ENCODE data around the gene MATR3.

Gene MATR3

DNA sequence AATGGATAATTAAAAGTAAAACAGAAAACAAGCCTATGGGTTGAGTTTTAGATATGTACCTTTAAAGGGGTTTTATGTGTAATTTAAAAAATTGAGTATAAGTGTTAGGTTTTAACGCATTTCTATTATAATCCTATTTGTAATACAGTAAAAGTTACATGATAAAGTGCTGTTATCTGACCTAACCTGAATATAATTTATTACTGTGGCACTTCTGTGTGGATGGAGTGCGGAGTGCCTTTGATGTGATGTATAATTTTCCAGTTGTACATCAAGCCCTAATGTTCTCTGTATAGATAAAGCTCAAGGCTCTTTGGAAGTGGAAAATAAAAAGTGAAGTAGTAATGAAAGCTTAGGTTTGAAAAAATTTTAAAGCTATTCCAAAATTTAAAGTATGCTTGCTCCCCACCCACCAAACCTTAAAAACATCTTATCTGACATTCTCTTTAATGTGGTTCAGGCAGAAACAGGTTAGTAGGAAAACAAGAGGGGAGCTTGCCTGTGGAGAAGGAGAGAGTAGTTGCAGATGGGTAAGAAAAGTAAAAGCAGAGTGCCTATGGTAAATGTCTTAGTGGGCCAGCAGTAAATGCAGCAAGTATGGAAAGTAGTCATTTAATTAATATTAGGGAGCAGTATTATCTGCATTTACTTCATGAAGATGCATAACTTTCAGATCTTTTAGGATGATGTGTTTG, 4.0 kb downstream of the MATR3 start:
- Mint-ChIP-seq H3K4me1 (peaks cover 66% of the 10 kb centered on the region), H3K36me3 (ENCODE audit: low read depth) (peaks cover 18% of the 10 kb centered on the region), H3K4me3 (peak overlapping the region; percentile 1 to 78 (median 10)), H3K9me3 (no peaks in the 10 kb centered on the region), H3K27me3 (ENCODE audit: low read depth) (peaks cover 3% of the 10 kb centered on the region), H3K27ac (peak overlapping the region; percentile 5 to 60 (median 22))
- TF ChIP-seq, protein P1, sequence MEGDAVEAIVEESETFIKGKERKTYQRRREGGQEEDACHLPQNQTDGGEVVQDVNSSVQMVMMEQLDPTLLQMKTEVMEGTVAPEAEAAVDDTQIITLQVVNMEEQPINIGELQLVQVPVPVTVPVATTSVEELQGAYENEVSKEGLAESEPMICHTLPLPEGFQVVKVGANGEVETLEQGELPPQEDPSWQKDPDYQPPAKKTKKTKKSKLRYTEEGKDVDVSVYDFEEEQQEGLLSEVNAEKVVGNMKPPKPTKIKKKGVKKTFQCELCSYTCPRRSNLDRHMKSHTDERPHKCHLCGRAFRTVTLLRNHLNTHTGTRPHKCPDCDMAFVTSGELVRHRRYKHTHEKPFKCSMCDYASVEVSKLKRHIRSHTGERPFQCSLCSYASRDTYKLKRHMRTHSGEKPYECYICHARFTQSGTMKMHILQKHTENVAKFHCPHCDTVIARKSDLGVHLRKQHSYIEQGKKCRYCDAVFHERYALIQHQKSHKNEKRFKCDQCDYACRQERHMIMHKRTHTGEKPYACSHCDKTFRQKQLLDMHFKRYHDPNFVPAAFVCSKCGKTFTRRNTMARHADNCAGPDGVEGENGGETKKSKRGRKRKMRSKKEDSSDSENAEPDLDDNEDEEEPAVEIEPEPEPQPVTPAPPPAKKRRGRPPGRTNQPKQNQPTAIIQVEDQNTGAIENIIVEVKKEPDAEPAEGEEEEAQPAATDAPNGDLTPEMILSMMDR (IDR thresholded peaks at IDR 0.05; ENCODE audit: unreplicated experiment in 3 of 3), result no peak

DNA sequence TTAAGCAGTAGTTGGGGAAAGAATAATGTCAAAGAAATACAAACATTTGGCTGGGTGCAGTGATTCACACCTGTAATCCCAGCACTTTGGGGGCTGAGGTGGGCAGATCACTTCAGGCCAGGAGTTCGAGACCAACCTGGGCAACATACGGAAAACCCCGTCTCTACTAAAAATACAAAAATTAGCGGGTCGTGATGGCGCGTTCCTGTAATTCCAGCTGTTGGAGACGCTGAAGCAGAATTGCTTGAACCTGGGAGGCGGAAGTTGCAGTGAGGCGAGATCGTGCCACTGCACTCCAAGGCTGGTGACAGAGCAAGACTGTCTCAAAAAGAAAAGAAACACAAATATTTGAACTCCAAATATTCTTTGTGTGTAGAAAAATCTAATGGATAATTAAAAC, 4.7 kb downstream of the MATR3 start:
- H3K4me1 Mint-ChIP-seq, result peaks cover 66% of the 10 kb centered on the region
- H3K9me3 Mint-ChIP-seq, result no peaks in the 10 kb centered on the region
- no peak overlapping the region for H3K4me3 Mint-ChIP-seq
- TF ChIP-seq, protein P1 (IDR thresholded peaks at IDR 0.05; ENCODE audit: unreplicated experiment in 3 of 3), result no peak
- peaks cover 3% of the 10 kb centered on the region for H3K27me3 Mint-ChIP-seq (ENCODE audit: low read depth)
- peak overlapping the region; percentile 5 to 36 (median 17) for H3K27ac Mint-ChIP-seq
- peaks cover 18% of the 10 kb centered on the region for H3K36me3 Mint-ChIP-seq (ENCODE audit: low read depth)

DNA sequence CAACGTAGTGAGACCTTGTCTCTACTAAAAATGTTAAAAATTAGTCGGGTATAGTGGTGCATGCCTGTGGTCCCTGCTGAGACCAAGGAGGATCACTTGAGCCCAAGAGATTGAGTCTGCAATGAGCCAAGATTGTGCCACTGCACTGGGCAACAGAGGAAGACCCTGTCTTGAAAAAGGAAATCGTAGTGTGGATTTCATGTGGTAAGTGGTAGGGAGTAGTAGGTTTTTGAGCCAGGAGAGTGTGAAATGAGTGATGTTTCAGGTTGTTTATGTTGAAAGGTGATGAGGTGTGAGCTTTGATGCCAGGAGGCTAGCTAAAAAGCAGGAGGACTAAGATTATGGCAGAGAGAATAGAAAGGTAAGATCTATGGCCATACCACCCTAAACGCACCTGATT, 5.9 kb downstream of the MATR3 start:
- Mint-ChIP-seq H3K9me3 (no peaks in the 10 kb centered on the region), H3K27ac (peak overlapping the region in 2 of 3 experiments; percentile 17 to 23), H3K4me1 (peaks cover 71% of the 10 kb centered on the region), H3K27me3 (ENCODE audit: low read depth) (peaks cover under 1% of the 10 kb centered on the region), H3K4me3 (no peak overlapping the region), H3K36me3 (ENCODE audit: low read depth) (peaks cover 18% of the 10 kb centered on the region)
- TF ChIP-seq, protein P1 (IDR thresholded peaks at IDR 0.05; ENCODE audit: unreplicated experiment in 3 of 3), result no peak

DNA sequence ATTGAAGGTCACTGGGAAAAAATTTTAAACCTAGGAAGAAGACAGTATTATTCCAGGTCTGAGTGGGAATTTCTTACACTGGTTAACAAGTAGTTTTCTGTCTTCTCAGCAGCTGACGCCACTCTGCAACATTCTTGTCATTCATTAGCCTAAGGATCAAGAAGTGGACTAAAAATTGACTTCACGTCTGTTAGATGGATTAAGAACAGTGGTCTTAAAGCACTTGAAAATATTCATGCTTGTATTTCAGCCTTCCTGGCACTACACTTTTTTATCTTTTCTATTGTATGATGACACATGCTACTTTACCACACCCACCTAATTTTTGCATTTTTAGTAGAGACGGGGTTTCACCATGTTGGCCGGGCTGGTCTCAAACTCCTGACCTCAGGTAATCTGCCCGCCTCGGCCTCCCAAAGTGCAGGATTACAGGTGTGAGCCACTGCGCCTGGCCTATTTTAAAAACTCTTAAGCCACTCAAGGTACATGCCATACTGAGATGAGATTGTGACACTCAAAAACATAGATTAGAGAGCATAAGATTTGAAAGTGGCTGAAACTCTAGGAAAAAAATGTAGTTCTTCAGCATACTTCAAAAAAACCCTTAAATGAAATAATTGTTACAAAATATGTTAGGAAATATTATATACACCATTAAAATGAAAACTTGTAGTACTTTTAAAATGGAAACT, 8.4 kb downstream of the MATR3 start:
- H3K9me3 Mint-ChIP-seq, result no peaks in the 10 kb centered on the region
- peaks cover 77% of the 10 kb centered on the region for H3K4me1 Mint-ChIP-seq
- H3K36me3 Mint-ChIP-seq (ENCODE audit: low read depth), result peaks cover 18% of the 10 kb centered on the region
- peak overlapping the region in 2 of 3 experiments; percentile 41 to 48 for H3K4me3 Mint-ChIP-seq
- no peaks in the 10 kb centered on the region for H3K27me3 Mint-ChIP-seq (ENCODE audit: low read depth)
- H3K27ac Mint-ChIP-seq, result peak overlapping the region; percentile 85 to 93 (median 85)
- TF ChIP-seq, protein P1 (IDR thresholded peaks at IDR 0.05; ENCODE audit: unreplicated experiment in 3 of 3), result no peak

DNA sequence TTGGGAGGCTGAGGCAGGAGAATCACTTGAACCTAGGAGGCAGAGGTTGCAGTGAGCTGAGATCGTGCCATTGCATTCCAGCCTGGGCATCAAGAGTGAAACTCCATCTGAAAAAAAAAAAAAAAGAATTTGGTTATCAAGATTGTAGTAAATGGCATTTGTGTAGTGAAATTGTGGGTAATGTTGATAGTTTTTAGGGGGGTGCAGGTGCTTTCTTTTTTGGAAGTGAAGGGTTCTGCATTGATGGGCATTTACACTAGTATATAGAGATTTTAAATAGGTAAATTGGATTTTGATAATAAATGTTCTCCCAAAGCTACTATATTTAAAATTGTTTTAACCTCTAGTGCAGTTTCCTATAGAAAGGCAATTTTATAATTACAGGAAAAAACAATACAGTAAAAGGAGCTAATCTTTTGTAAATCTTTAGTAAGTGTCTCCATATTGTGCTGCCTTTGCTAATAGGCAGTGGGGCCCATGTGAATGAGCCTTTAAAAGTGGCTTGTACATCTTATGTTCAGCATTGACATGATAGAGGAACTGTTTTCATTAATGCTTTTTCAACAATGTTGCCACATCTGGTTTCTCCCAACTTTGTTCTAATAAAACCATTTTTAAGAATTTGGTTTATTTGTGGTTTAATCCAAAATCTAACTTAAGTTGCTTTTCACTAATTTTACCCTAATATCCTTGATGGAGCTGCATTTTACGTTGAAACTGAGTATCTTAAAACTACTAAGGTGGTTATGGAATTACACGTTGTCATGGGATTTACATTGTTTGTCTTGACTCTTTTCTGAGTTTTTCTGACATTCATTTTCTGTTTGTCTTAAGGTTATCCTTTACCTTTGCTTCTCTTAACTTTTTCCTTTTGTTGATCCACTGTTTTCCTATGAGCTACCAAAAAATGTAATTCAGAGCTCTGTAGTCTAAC, 11.1 kb downstream of the MATR3 start:
- Mint-ChIP-seq H3K36me3 (ENCODE audit: low read depth) (peaks cover 21% of the 10 kb centered on the region), H3K4me3 (no peak overlapping the region), H3K9me3 (no peaks in the 10 kb centered on the region), H3K4me1 (peaks cover 71% of the 10 kb centered on the region), H3K27me3 (ENCODE audit: low read depth) (no peaks in the 10 kb centered on the region), H3K27ac (peak overlapping the region in 1 of 3 experiments; percentile 34)
- TF ChIP-seq, protein P1 (IDR thresholded peaks at IDR 0.05; ENCODE audit: unreplicated experiment in 3 of 3), result no peak
